ENCODE measurements around the gene UGT1A8.

UGT1A8 gene

DNA sequence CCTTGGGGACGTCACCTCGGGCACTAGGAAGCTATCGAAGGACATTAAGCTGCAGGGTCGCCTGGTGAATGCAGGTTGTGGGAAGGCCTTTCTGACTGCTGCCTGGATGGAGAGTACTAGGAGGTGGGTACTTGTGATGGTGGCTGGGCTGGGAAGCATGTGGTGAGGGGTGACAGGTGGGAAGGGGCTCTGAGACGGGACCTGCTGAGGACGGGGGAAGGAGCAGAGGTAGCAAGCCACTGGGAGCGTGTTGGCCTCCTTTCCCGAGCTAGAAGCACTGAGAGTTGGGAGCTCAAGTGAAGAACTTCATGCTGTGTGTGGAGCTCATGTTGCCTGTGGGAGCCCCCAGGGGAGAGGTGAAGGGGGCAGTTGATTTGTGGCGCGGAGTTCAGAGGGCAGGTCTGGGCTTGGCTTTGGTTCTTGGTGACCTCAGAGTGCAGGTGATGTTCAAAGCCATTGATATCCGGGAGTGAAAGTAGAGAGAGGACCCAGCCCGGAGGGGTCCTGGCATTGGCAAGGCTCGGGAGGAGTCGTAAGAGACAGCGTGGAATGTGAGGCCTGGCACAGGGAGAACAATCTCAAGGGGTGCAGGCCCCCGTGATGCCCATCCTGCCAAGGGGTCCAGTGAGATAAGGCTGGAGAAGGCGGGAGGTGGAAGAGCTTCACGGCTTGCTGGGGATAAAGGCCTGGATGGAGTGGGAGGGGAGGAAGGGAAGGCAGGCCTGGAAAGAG lies 173.9 kb downstream of the UGT1A8 start:
- no peak overlapping the region for H3K4me3 ChIP-seq (replicated peaks in 1 of 2; ENCODE audit: low read depth in 2 of 2, low read length in 2 of 2)
- TF ChIP-seq, protein P1, sequence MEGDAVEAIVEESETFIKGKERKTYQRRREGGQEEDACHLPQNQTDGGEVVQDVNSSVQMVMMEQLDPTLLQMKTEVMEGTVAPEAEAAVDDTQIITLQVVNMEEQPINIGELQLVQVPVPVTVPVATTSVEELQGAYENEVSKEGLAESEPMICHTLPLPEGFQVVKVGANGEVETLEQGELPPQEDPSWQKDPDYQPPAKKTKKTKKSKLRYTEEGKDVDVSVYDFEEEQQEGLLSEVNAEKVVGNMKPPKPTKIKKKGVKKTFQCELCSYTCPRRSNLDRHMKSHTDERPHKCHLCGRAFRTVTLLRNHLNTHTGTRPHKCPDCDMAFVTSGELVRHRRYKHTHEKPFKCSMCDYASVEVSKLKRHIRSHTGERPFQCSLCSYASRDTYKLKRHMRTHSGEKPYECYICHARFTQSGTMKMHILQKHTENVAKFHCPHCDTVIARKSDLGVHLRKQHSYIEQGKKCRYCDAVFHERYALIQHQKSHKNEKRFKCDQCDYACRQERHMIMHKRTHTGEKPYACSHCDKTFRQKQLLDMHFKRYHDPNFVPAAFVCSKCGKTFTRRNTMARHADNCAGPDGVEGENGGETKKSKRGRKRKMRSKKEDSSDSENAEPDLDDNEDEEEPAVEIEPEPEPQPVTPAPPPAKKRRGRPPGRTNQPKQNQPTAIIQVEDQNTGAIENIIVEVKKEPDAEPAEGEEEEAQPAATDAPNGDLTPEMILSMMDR (IDR thresholded peaks at IDR 0.05; ENCODE audit: low read depth, low read length), result no peak
- DNase-seq (ENCODE audit: low read depth in 2 of 2), result no peak

DNA sequence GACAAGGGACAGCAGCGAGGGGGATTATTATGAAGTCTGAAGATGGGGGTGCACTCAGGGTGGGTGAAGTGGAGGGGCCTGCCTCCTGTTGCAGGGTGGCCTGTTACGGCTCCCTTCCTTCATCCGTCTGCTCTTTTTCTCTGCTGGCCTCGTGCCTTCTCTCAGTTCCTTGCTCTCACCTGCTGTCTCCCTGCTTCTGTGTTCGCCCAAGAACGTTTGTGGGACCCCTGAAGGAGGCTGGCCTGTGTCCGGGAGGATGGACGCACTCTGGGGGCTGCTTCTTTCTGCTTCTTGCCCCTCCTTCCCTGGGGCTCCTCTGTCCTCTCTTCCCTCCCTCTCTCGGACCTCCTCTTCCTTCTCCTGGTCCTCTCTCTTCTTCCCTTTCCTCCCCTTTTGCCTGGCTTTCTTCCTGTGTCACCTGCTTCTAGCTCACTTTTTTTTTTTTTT lies 174.5 kb downstream of the UGT1A8 start:
- no peak overlapping the region for H3K4me3 ChIP-seq (replicated peaks in 1 of 2; ENCODE audit: low read depth in 2 of 2, low read length in 2 of 2)
- no peak for DNase-seq (ENCODE audit: low read depth in 2 of 2)
- TF ChIP-seq, protein P1 (IDR thresholded peaks at IDR 0.05; ENCODE audit: low read depth, low read length), result no peak

DNA sequence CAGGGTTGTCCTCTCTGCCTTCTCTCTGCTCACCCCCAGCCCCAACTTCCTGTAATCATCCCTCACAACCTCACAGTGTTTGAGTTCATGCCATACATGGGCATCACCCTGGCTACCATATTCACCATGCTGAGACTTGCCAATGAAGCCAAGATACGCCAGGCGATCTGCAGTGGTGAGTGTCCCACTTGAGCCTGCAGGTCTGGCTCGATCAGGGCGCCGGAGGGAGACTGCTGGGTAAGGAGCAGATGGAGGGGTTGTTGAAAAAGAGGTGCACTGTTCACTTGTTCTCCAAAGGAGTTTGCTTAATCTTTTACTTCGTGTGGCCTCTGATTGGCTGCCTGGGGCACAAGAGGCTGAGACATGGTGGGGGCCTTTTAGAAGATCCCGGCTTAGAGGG lies 175.3 kb downstream of the UGT1A8 start:
- TF ChIP-seq, protein P1 (IDR thresholded peaks at IDR 0.05; ENCODE audit: low read depth, low read length), result no peak

DNA sequence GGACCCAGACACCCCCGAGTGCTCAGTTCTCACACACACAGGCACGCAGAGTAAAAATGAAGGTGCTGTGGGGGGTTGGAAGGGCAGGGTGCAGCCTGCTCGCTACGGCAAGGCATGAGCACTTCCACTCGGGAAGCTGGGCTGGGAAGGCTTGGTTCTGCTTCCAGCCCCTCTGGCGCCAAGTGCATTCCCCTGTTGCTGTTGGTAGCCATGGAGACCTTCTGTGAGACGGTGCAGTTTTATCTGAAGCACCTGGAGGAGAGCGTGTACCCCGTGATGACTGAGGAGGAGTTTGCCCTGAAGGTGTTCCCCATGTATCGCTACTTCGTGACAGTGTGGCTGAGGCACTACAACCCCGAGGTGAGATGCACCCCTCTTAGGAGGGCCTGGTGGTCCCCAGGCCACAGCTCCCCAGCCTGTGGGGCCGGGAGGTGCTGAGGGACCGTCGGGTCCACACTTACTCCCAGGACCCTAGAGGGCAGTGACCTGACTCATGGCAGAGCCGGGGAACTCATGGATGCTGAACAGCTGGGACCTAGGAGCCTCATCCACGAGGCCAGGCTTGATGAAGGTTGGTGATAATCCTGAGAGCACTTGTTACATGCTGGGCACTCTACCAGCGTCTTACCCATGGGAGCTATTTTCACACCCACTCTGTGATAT lies 176.2 kb downstream of the UGT1A8 start:
- no peak for DNase-seq (ENCODE audit: low read depth in 2 of 2)
- TF ChIP-seq, protein P1 (IDR thresholded peaks at IDR 0.05; ENCODE audit: low read depth, low read length), result no peak
- no peak overlapping the region for H3K4me3 ChIP-seq (replicated peaks in 1 of 2; ENCODE audit: low read depth in 2 of 2, low read length in 2 of 2)

More for the DNA sequence above, 175.3 kb downstream of the UGT1A8 start:
- H3K4me3 ChIP-seq (replicated peaks in 1 of 2; ENCODE audit: low read depth in 2 of 2, low read length in 2 of 2), result no peak overlapping the region
- DNase-seq (ENCODE audit: low read depth in 2 of 2), result no peak

DNA sequence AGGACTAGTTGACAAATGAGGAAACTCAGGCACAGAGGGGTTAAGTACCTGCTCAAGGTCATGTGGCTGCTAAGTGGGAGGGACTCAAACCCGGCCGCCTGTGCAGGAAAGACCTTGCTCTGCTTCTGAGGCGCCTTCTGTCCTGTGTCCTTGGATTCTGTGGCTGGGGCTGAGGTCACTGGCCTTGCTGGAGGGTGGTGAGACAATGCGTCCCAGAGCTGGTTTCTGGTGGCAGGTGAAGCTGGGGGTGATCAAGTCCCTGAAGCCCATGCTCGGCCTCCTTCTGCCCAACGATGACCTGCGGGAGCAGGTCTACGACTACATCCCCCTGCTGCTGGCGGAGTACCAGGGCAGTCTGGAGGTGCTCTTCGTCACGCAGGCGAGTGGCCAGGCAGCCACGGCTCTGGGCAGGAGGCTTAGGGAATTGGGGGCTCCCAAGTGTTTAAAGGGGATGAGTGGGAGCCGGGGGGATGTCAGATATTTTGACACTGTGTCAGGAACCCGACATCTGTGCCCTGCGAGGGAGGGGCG lies 176.8 kb downstream of the UGT1A8 start:
- no peak for DNase-seq (ENCODE audit: low read depth in 2 of 2)
- TF ChIP-seq, protein P1 (IDR thresholded peaks at IDR 0.05; ENCODE audit: low read depth, low read length), result no peak
- H3K4me3 ChIP-seq (replicated peaks in 1 of 2; ENCODE audit: low read depth in 2 of 2, low read length in 2 of 2), result no peak overlapping the region

DNA sequence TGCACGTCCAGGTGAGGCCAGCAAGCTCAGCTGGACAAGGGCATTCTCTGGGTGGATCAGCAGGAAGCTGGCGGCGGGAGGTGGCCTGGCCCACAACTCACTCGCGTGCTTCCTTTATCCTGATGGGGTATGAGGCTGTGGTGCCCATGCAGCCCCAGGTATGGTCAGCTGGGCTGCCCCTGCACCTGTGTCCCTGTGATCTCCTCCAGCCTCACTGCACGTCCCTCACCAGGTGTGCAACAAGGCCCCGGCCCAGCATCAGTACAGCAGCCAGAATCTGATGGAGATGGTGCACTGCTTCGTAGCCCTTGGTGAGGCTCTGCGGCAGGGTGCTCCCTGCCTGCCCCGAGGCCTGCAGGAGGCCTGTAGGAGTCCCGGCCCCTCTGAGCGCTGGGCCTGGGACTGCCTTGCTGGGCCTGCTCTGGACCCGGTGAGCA lies 178.3 kb downstream of the UGT1A8 start:
- H3K4me3 ChIP-seq (replicated peaks in 1 of 2; ENCODE audit: low read depth in 2 of 2, low read length in 2 of 2), result no peak overlapping the region
- TF ChIP-seq, protein P1 (IDR thresholded peaks at IDR 0.05; ENCODE audit: low read depth, low read length), result no peak
- no peak for DNase-seq (ENCODE audit: low read depth in 2 of 2)

Measured in cardiac fibroblast (primary cell).